Coronary artery (tissue), 2 donors: ENCODE measurements around the gene TDRD7.

Experiments used
- DNase-seq: peaks from one replicate; pipeline ENCODE4 v3.0.0-alpha.2; 2017; ENCODE audit warnings: low spot score
- H3K27ac ChIP-seq, 2 donors: fragments of 200-600 bp; sonication (generic); one replicate each; pipeline ENCODE4 v1.5.1; 2016 to 2019
- H3K4me3 ChIP-seq: fragments of 200-600 bp; sonication (generic); 2 replicates; pipeline ENCODE4 v1.5.1; 2016; ENCODE audit warnings: mild to moderate bottlenecking, moderate library complexity
- CTCF ChIP-seq: fragments of 200-600 bp; sonication (generic); IDR thresholded peaks from one replicate; pipeline ENCODE4 v1.5.1; 2019; ENCODE audit warnings: antibody characterized with exemption

TDRD7 gene

GRCh38 chr9:97425973-97426336, 14.1 kb downstream of the TDRD7 start:
- TF ChIP-seq CTCF: no peak
- no peak for DNase-seq
- Histone ChIP-seq H3K27ac (no peak overlapping the region), H3K4me3 (no peak overlapping the region)

DNA sequence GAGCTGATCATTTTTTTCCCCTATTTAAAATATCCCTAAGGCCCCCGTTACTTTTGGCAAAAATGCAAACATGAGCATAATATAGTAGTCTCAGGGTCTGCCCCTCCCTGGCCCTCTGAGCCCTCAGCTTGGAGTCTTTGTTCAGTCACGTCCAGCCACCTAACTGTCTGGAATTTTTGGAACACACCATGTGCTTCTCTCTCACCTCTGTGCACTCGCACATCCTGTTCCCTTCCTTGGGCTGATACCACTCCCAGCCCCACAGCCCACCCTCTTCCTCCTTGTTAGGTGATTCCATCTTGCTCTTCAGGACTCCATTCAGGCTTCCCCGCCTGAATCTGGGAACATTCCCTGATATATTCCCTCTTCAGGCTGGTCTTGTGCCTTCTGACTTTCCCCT, 16.0 kb downstream of the TDRD7 start:
- H3K4me3 ChIP-seq: no peak overlapping the region
- DNase-seq: no peak
- no peak overlapping the region for H3K27ac ChIP-seq
- no peak for TF ChIP-seq CTCF

DNA sequence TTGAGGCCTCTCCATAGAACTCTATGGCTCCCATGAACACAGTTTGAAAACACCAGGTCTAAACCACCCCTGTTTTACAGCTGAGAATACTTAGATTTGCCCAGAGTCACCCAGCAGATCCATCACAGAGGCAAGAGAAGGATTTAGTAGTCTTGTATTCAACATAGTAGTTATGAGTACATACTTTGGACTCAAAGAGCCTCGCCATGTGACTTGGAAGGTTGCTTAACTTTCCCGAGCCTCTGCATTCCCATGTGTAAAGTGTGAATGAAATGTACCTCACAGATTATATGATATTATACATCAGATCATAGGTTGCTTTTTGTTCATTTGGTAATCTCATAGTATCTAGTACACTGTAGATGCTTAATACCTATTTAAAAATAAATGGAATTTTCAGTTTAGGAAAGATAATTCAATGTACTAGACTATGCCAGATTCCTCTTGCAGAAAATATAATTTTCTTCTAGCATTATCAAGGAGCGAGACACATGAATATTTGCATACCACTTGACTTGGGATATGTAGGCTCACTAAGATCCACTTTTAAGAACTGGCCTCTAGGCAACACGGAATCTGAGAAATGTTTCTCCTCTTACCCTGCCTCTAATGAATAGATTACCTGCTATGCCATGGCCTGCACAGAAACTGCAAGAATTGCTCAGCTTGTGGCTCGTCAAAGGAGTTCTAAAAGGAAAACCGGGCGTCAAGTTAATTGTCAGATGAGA, 18.6 kb downstream of the TDRD7 start:
- TF ChIP-seq CTCF: no peak
- no peak for DNase-seq
- no peak overlapping the region for H3K4me3 ChIP-seq
- no peak overlapping the region for H3K27ac ChIP-seq

GRCh38 chr9:97431044-97431441, 19.1 kb downstream of the TDRD7 start:
- Histone ChIP-seq H3K4me3 (no peak overlapping the region), H3K27ac (no peak overlapping the region)
- no peak for DNase-seq
- no peak for TF ChIP-seq CTCF

DNA sequence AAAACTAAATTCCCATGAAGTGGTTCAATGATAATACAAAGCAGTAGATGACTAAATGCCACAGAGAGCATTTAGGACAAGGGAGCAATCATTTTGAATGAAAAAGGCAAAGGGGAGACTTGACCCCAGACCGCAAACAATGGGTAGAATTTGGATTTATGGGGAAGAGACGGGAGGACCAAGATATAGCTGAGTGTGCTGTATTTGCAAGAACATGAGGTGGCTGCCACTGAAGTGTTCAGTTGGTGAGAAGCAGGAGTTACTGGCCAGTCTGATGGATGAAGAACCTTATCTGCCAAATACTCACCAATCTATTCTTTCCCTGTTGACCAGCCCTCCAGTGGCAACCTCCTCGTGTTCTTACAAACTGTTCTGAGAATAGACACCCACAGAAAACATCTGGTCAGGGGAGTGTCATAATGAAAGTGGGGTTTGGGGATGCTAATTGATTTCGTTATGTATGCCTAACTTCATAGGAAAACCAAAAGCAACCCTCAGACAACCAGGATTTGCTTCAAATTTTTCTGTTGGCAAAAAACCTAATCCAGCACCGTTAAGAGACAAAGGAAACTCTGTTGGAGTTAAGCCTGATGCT, 19.8 kb downstream of the TDRD7 start:
- Histone ChIP-seq H3K27ac (no peak overlapping the region), H3K4me3 (no peak overlapping the region)
- DNase-seq: no peak
- TF ChIP-seq CTCF: no peak

GRCh38 chr9:97437051-97437600, 25.2 kb downstream of the TDRD7 start:
- Histone ChIP-seq H3K27ac (no peak overlapping the region), H3K4me3 (no peak overlapping the region)
- TF ChIP-seq CTCF: no peak
- DNase-seq: no peak

GRCh38 chr9:97438257-97438656, 26.4 kb downstream of the TDRD7 start:
- TF ChIP-seq CTCF: no peak
- Histone ChIP-seq H3K27ac (no peak overlapping the region), H3K4me3 (no peak overlapping the region)
- DNase-seq: no peak
